HepG2 (cell line): Measurements from ENCODE around the gene SYNJ2. TPM values are rescaled to one million over a fixed set of nuclear protein-coding genes. Genes with fewer than 3 reads are reported as not detected.

Experiments used
- GMEB2 ChIP-seq: IDR thresholded peaks from 2 replicates; pipeline ENCODE4 v1.6.1; 2016; ENCODE audit warnings: missing biosample characterization, missing genetic modification reagents, low read depth
- HNRNPUL1 ChIP-seq: fragments of 200-400 bp; formaldehyde crosslinking; IDR thresholded peaks from 2 replicates; pipeline ENCODE4 v1.6.1; 2017; ENCODE audit warnings: low read depth, mild to moderate bottlenecking, low read length, moderate library complexity
- KLF12 ChIP-seq: sonication (generic); formaldehyde crosslinking; IDR thresholded peaks from 2 replicates; pipeline ENCODE4 v1.4.0; 2020; ENCODE audit warnings: missing genetic modification reagents, borderline replicate concordance
- MED13 ChIP-seq: sonication (generic); formaldehyde crosslinking; IDR thresholded peaks from 2 replicates; pipeline ENCODE4 v1.5.0; 2020; ENCODE audit warnings: missing genetic modification reagents
- SIX1 ChIP-seq: sonication (generic); formaldehyde crosslinking; IDR thresholded peaks from 2 replicates; pipeline ENCODE4 v1.4.0; 2020; ENCODE audit warnings: missing genetic modification reagents, borderline replicate concordance
- SPEN ChIP-seq: sonication (generic); formaldehyde crosslinking; IDR thresholded peaks from 2 replicates; pipeline ENCODE4 v1.5.1; 2020; ENCODE audit warnings: low read depth, mild to moderate bottlenecking, missing genetic modification reagents
- SYNCRIP ChIP-seq: fragments of 200-400 bp; formaldehyde crosslinking; IDR thresholded peaks from 2 replicates; pipeline ENCODE4 v1.6.1; 2018; ENCODE audit warnings: mild to moderate bottlenecking, low read depth, low read length; ENCODE audit not compliant: insufficient read depth
- TP53 ChIP-seq: sonication (generic); formaldehyde crosslinking; conservative IDR thresholded peaks from 2 replicates; pipeline ENCODE4 v1.4.0; 2020; ENCODE audit warnings: missing genetic modification reagents
- ZBTB3 ChIP-seq: sonication (generic); formaldehyde crosslinking; IDR thresholded peaks from 2 replicates; pipeline ENCODE4 v1.4.0; 2020; ENCODE audit warnings: low read depth, mild to moderate bottlenecking, moderate library complexity, missing genetic modification reagents, borderline replicate concordance
- ZNF136 ChIP-seq: sonication (generic); formaldehyde crosslinking; IDR thresholded peaks from 2 replicates; pipeline ENCODE4 v1.8.1; 2022; ENCODE audit warnings: low read depth, mild to moderate bottlenecking, moderate library complexity, missing genetic modification reagents
- ZNF180 ChIP-seq: sonication (generic); formaldehyde crosslinking; IDR thresholded peaks from 2 replicates; pipeline ENCODE4 v1.4.0; 2020; ENCODE audit warnings: low read depth, missing genetic modification reagents, borderline replicate concordance
- ZNF329 ChIP-seq: sonication (generic); formaldehyde crosslinking; IDR thresholded peaks from 2 replicates; pipeline ENCODE4 v1.9.0; 2021; ENCODE audit warnings: low read depth, mild to moderate bottlenecking, missing genetic modification reagents
- ZNF337 ChIP-seq: sonication (generic); formaldehyde crosslinking; IDR thresholded peaks from 2 replicates; pipeline ENCODE4 v1.5.1; 2020; ENCODE audit warnings: missing genetic modification reagents, low read depth, mild to moderate bottlenecking, borderline replicate concordance
- ZNF451 ChIP-seq: sonication (generic); formaldehyde crosslinking; IDR thresholded peaks from 2 replicates; pipeline ENCODE4 v1.5.0; 2020; ENCODE audit warnings: mild to moderate bottlenecking, missing genetic modification reagents
- ZNF574 ChIP-seq: sonication (generic); formaldehyde crosslinking; IDR thresholded peaks from 2 replicates; pipeline ENCODE4 v1.4.0; 2020; ENCODE audit warnings: missing genetic modification reagents
- ZNF879 ChIP-seq: sonication (generic); formaldehyde crosslinking; IDR thresholded peaks from 2 replicates; pipeline ENCODE4 v1.8.1; 2023; ENCODE audit warnings: missing genetic modification reagents
- ZSCAN9 ChIP-seq: IDR thresholded peaks from 2 replicates; pipeline ENCODE4 v1.6.1; 2016; ENCODE audit warnings: borderline replicate concordance
- polyA plus RNA-seq, 8 experiments: library from polyadenylated mRNA; depleted of rRNA in 3 of 8; stranded (reverse) in 7 of 8; unstranded in 1 of 8; fragments of >200 nt; fragmentation: Illumina TruSeq in 4 of 8; extraction: Trizol in 4 of 8; gene quantifications; 2 replicates each; pipeline versions ENCODE4 v1.2.1 to v1.2.3, GENCODE V29; 2011 to 2016; ENCODE audit warnings: low read depth in 4 of 8, missing spikeins in 1 of 8, mixed read lengths in 1 of 8; ENCODE audit not compliant: insufficient read depth in 1 of 8
- total RNA-seq, 5 experiments: library from RNA; depleted of rRNA; stranded (reverse); fragments of >200 nt; fragmentation: Illumina TruSeq; extraction: Trizol; gene quantifications; 2 replicates each; pipeline ENCODE4 v1.2.3, GENCODE V29; 2016; ENCODE audit warnings: low read depth in 1 of 5
- TF ChIP-seq, protein P1 (sequence below): sonication (generic); formaldehyde crosslinking; IDR thresholded peaks from 2 replicates; pipeline ENCODE4 v1.5.1; 2020; ENCODE audit warnings: missing genetic modification reagents, mild to moderate bottlenecking, borderline replicate concordance
- TF ChIP-seq, protein P2 (sequence below): IDR thresholded peaks from 2 replicates; pipeline ENCODE4 v1.6.1; 2012; ENCODE audit warnings: inconsistent platforms
- TF ChIP-seq, protein P3 (sequence below): IDR thresholded peaks from 2 replicates; pipeline ENCODE4 v1.6.1; 2016; ENCODE audit warnings: control low read depth

The SYNJ2 gene
- total and polyA plus RNA-seq, 2 of the 13 experiments (the other 11 are each of a cell fraction or from before 2014, with no cell fraction given) = 39.1 to 57.6 TPM

DNA sequence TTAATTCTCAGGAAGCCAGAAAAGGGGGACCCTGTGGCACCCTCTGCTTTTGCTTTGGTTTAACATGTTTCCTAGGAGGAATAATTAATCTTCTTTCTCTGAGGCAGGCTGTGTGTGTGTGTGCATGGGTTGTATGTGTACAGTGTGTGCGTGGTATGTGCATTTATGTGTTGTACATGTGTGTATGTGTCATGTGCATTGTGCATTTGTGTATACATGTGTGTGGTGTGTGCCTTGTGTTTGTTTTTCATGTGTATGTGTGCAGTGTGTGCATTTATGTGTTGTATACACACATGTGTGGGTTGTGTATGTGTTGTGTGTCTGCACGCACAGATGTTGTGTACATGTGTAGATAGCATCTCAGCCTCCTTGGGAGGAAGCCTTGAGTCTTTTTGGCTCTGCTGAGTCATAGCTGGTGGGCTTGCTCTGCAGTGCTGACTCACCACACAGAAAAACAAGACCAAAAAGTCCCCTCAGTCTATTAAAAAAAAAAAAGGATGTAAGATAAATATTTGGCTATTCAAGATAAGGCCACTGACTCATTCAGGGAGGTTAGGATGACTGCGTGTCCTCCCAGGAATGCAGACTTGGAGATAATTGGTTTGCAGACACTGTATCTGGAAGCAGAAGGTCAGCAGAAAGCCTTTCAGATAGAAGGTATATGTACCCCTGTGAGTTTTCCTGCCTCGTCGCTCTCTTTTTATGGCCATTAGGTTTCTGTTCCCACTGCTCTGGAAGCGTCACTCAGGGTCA, 58.6 kb downstream of the SYNJ2 start (continued):
- TF ChIP-seq, protein P1, sequence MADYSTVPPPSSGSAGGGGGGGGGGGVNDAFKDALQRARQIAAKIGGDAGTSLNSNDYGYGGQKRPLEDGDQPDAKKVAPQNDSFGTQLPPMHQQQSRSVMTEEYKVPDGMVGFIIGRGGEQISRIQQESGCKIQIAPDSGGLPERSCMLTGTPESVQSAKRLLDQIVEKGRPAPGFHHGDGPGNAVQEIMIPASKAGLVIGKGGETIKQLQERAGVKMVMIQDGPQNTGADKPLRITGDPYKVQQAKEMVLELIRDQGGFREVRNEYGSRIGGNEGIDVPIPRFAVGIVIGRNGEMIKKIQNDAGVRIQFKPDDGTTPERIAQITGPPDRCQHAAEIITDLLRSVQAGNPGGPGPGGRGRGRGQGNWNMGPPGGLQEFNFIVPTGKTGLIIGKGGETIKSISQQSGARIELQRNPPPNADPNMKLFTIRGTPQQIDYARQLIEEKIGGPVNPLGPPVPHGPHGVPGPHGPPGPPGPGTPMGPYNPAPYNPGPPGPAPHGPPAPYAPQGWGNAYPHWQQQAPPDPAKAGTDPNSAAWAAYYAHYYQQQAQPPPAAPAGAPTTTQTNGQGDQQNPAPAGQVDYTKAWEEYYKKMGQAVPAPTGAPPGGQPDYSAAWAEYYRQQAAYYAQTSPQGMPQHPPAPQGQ (CRISPR knock-in tag) = no peak
- TF ChIP-seq ZNF329 (CRISPR knock-in tag) = no peak
- TF ChIP-seq SYNCRIP = no peak
- TF ChIP-seq SPEN (CRISPR knock-in tag) = no peak
- TF ChIP-seq, protein P2, sequence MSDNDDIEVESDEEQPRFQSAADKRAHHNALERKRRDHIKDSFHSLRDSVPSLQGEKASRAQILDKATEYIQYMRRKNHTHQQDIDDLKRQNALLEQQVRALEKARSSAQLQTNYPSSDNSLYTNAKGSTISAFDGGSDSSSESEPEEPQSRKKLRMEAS = peak; percentile 69
- TF ChIP-seq MED13 = peak; percentile 88; the same call in 1 of the 2 replicates
- TF ChIP-seq, protein P3, sequence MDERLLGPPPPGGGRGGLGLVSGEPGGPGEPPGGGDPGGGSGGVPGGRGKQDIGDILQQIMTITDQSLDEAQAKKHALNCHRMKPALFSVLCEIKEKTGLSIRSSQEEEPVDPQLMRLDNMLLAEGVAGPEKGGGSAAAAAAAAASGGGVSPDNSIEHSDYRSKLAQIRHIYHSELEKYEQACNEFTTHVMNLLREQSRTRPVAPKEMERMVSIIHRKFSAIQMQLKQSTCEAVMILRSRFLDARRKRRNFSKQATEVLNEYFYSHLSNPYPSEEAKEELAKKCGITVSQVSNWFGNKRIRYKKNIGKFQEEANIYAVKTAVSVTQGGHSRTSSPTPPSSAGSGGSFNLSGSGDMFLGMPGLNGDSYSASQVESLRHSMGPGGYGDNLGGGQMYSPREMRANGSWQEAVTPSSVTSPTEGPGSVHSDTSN (CRISPR knock-in tag) = peak; percentile 19; the same call in 1 of the 2 replicates
- TF ChIP-seq ZNF136 (CRISPR knock-in tag) = peak; percentile 90; the same call in 1 of the 2 replicates
- TF ChIP-seq KLF12 (CRISPR knock-in tag) = no peak; the same call in 1 of the 2 replicates
- no peak; the same call in 1 of the 2 replicates for TF ChIP-seq ZNF451 (CRISPR knock-in tag)
- TF ChIP-seq ZSCAN9 (CRISPR knock-in tag) = peak; percentile 67; the same call in 1 of the 2 replicates
- no peak for TF ChIP-seq ZNF879 (CRISPR knock-in tag)
- no peak for TF ChIP-seq ZBTB3
- no peak for TF ChIP-seq ZNF337
- no peak for TF ChIP-seq ZNF180 (CRISPR knock-in tag)
- no peak for TF ChIP-seq TP53
- no peak for TF ChIP-seq GMEB2 (CRISPR knock-in tag)
- no peak for TF ChIP-seq HNRNPUL1
- TF ChIP-seq ZNF574 = peak; percentile 71
- TF ChIP-seq SIX1 (CRISPR knock-in tag) = peak; percentile 88
